Ecto neural progenitor cell (in vitro differentiated cells): ENCODE results near the gene ARHGAP28.
A peak's percentile ranks its signal among the peaks of the same experiment; 100 is the strongest.
"Not testable (repeated sequence)": the region's sequence is repeated elsewhere in the genome, so short reads cannot be mapped to it uniquely, and the experiment has no call there.

Experiments used
- DNase-seq: peaks from one replicate; pipeline ENCODE4 v3.0.0-alpha.2; 2018; ENCODE audit warnings: low spot score

The ARHGAP28 gene

DNA sequence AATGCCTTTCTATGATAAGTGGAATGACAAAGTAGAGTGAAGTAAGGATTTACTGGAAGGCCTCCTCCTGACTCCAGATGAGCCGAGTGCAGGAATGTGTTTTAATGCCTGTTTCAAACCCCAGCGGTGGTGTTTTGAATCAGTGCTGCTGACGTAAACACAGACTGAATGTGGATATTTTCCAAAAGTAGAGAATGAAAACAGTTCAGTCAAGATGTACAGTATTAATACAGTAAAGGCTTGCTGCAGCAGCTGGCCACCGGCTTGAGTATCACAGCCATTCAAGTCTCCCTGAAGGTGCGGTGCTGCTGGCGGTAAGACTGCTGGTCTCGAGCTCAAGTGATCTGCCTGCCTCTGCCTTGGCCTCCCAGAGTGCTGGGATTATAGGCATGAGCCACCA is 46.7 kb downstream of the ARHGAP28 start:
- DNase-seq = no peak

DNA sequence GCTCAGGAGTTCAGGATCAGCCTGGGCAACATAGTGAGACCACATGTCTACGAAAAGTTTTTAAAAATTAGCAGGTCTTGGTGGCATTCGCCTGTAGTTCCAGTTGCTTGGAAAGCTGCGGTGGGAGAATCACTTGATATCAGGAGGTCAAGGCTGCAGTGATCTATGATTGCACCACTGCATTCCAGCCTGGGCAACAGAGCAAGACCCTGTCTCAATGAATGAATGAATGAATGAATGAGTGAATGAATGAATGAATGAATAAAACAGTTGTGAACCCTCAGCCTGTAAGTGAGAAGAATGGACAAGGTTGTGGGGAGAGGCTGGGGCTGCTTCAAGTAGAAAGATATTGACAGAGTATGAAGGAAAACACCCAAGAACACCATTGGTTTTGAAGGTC is 48.0 kb downstream of the ARHGAP28 start:
- DNase-seq = no peak

DNA sequence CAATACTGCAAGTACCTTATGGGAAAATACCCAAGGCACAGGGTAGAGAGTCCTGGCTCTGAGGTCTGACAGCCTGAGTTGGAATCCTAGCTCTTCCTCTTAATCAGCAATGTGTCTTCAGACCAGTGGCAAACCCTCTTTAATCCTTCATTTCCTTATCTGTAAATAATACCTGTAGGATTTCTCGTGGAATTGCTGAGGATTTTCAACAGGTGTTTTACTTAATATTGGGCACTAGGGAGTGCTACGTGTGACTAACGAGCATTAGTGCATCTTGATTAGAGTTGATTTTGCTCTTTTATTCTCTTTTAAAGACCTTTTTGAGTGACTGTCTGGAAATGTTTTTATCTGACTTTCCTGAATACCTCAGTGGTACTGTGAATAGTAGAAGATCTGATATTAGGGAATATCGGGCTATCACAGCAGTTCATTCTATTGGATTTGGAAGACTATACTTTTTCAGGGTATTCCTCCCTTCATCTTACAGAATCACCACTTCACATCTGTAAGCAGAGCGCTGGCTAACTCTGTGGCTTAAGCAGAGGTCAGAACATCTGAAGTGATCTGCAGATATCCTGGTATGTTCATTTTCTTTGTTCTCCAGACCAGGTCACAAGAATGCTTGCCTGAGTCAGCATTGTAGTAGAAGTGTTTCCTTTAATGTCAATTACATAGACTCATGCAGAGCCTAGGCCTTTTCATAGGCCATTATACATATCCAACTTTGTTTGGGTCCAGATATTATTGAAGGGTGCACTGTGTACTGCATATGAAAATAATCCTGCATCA is 49.1 kb downstream of the ARHGAP28 start:
- DNase-seq = no peak

DNA sequence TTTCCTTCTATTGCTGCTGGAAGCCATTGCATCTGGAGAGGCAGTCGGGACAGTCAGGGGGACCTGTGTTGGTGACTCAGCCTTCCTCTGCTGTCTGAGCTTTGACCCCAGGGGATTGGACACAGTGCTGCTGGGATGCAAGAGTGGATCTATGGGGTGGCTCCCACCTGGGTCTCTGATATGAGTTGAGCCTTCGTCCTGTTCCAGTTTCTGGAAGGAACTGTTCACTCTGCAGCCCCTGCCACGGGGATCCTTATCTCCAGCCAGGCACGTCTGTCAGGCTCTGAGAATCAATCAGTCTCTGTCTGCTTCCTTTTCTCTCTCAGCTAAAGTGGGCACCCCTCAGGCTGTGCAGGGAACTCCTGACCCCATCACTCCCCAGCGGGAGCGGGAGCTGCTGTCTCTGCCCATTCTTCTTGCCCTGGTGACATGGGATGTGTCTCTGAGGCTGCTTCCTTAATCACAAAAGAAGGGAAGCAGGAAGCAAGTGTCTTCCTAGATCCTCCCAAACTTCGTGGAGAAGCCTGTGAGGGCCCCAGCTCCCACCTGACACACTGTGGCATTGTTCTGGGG is 51.7 kb downstream of the ARHGAP28 start:
- peak; percentile 55 for DNase-seq

DNA sequence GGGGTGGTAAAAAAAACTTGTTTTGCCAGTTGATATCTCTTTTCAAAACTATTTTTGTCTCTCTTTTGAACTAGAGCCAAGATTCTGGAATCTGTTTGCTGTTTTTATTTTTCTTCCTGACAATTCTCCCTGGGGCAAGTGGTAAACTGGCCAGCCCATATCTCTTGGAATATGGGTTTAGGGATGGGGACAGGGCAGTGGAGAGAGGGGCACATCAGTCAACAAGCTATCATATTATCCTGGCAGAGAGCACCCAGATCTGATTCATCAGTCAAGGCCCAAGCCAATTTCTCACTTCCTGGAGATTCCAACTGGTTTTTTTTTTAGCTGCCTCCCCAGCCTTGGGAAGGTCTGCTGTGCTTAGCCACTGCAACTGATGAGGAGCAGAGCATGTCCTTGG is 52.3 kb downstream of the ARHGAP28 start:
- no peak for DNase-seq

DNA sequence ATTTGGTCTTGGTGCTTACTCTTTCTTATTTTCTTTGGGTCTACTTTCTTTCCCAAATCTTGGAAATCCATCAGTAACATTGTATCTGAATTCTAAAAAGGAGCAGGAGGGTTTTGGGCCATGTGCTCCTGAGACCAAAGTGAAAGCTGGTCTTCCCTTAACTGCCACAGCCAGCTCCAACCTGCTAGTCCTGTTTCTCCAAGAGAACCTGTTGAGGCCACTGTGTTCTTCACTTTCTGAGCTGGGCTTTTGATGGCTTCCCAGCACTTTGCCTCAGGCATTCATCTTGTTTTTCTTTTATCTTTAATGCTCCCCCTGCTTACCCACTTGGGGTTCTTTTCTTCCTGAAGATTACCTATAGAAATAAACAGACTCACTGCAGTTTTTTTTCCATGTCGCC is 53.3 kb downstream of the ARHGAP28 start:
- DNase-seq = no peak

DNA sequence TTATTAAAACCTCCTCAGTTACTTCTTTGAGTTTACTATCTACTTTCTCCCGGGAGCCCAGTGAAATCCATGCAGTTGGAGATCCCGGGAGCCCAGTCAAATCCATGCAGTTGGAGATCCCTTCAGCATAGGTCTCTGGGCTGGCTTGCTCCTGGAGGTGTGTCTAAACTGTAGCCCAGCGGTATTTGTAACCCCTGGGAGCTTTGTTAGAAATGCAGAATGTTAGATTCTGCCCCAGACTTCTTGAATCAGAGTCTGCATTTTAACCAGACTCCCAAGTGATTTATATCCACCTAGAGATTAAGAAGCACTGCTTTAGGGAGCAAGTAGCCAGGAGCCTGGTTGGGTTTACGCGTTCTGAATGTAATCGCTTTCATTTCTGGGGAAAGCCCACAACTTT is 54.5 kb downstream of the ARHGAP28 start:
- DNase-seq = no peak

DNA sequence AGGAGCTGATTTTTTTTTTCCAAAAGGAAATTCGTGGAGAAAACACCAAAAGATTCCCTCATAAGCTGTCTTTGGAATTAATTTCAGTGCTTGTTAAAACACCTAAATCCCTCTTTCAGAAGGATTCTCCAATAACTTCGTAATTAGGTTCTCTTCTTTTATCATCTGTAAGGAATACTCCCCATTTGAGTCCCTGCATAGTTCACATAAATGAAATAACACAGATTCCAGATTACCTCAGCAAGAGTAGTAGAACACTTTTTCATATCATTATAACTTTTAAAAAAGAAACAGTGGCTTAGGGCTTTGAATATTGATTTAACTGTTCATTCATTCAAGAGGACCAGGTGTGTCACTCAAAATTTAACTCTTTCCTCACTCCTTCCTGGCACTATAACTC is 55.5 kb downstream of the ARHGAP28 start:
- no peak for DNase-seq

DNA sequence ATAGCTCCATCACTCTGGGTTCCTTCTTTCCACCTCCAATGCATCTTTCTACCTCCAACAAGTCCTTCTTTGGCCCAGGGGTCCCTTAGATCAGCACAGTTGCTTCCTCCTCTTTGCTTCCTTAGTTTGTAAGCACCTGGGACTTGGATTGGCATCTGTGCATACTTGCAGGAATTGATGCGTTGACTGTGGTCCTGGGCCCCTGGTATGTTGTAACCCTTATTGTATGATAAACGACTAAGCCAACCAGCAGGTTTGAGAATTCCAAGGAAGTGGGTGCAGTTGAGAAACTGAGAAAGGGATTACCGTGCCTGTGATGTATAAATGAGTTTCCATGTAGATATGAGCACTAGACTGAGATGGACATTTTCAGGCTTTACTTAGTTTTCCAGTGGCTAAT is 55.9 kb downstream of the ARHGAP28 start:
- no peak for DNase-seq

DNA sequence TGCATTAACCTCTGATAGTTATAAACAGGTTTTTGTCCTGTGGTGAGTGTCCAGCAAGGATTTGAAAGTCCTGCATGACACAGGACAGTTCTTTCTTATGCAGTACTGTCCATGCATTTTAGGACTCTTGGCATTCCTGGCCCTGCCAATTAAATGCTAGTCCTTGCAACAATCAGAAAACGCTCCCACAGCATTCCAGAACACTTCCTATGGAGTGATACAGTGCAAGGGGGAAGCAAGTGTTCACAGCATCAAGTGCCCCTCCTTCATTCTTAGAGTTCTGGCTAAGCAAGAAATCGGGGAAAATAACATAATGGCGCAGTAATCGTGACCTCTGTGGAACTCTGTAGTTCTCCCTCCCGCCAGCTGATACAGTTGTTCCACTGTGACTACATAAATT is 62.9 kb downstream of the ARHGAP28 start:
- no peak for DNase-seq

DNA sequence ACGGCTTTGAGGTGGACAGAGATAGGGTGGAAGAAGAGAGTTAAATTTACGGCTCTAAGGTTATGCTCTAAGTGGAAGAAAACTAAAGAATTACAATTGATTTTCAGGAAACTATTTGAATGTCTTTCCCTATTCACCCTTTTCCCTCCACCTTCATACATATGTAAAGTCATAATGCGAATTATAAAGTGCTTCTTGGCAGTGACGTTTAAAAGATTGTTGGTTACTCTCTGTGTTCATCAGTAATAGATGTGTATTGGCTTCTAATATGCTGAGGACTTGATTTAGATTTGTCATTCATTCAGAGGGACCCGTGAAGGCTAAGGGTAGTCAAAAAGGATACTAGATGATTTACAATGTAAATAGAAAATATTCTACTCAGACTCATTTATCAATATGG is 63.9 kb downstream of the ARHGAP28 start:
- no peak for DNase-seq

DNA sequence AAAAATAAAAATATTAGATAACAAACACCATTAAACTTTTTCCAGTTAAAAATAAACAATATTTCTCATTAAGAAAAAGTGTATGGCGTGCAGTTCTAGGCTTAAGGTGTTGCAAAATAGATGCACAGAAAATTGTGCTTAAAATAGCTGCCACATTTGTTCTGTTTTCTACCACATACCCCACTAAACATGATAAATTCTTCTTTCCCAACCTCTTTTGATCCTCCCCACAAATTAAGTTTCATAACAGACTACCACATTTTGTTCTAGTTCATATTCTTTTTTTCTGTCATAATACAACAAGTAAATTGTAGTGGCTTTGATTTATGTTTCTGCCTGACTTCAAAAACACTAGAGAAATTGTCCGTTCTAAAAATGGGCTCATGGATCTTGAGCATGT is 64.5 kb downstream of the ARHGAP28 start:
- no peak for DNase-seq

DNA sequence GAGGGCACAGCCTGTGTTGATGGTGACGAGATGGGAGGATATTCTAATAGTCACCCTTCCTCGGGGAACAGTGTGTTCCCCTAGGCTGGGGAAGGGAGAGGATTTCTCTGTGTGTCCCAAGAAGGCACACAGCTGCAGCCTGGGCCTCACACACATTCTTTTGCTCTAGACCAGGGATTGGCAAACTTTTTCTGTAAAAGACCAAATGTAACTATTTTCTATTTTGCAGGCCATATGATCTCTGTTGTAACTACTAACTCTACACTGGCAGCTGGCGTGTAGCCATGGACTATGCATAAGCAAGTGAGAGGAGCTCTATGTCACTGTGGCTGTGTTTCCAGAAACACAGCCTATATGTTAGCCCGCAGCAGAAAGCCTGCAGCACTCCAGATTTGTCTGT is 65.8 kb downstream of the ARHGAP28 start:
- DNase-seq = no peak

DNA sequence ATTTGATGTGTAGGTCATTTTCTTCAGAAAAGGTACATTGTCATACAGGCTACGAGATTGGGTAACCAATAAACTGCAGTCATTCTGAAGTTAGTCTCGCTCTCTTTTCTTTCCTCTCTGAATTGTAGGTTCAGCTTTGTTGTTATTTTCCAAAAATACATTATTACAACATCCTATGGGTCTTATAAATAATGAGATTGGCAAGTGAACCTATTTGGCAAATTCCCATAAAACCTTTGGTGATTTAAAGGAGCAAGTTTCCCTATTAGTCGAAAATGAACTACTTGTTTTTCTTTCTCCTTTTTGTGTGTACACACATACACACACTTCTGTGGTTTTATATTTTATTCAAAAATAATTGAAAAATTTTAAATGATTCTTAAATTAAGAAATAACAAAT is 67.0 kb downstream of the ARHGAP28 start:
- DNase-seq = no peak

DNA sequence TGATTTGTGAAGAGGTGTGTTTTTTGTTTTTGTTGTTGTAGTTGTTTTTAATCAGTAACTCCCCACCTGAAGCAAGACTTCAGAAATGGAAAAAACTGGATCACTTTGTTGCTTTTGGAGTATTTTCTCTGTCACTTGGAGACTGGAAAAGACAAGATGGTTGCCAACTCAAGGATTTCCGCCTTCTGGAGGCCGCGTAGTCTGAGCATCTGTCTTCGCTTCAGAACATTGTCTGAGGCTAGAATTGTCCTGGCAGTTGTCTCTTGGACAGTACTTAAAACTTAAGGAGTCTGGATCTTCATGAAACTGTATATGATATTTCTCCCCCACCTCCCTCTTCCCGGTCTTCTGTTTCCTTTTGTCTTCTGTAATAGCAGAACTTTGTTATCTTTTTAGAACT is 67.7 kb downstream of the ARHGAP28 start:
- no peak for DNase-seq

DNA sequence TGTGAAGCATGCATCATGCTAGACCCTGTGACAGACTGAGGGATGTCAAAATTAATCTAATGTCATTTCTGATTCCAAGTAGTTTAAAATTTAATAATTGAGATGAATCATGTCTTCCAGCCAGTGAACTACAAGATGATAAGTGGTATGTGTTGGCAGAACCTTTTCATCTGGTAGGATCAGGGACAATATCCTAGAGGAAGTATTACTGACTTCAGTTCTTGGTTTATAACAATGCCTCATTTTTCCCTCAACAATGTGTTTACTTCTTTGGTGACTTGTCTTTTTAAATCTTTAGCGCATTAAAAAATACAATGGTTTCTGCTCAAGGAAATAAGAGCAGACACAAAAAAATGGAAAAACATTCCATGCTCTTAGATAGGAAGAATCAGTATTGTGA is 69.4 kb downstream of the ARHGAP28 start:
- DNase-seq = no peak

DNA sequence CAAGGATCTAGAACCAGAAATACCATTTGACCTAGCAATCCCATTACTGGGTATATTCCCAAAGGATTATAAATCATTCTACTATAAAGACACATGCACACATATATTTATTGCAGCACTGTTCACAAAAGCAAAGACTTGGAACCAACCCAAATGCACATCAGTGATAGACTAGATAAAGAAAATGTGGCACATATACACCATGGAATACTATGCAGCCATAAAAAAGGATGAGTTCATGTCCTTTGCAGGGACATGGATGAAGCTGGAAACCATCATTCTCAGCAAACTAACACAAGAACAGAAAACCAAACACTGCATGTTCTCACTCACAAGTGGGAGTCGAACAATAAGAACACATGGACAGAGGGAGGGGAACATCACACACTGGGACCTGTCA is 70.8 kb downstream of the ARHGAP28 start:
- DNase-seq = not testable (repeated sequence)

DNA sequence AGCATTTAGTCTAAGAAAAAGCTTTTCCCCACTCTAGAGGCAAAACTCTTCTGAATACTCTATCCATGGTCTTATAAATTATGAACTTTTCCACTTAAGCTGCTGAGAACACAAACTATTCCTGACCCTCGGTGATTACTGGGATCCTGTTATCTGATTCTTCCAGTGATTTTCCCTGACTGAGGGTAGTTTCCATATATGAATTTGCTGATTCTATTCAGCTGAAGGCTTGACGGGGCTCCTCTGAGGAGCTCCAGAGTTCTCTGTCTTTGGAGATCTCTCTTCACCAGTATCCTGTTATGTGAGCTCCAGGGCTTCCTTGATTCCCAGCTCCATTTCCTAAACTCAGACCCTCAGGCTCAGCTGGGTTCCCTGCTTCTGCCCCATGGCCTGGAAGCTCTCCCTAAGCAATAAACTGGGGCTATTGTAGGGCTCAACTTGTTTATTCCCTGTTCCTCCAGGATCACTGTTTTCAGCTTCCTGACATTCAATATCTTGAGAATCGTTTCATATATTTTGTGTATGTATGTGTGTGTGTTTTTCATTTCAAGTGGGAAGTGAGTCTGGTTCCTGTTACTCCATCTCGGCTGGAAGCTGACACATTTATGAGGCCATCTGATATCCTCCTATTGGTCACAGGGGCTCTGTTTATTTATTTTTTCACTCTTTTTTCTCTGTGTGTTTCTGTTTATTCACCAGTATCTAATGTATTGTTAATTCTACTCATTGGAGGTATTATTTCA is 78.2 kb downstream of the ARHGAP28 start:
- no peak for DNase-seq

DNA sequence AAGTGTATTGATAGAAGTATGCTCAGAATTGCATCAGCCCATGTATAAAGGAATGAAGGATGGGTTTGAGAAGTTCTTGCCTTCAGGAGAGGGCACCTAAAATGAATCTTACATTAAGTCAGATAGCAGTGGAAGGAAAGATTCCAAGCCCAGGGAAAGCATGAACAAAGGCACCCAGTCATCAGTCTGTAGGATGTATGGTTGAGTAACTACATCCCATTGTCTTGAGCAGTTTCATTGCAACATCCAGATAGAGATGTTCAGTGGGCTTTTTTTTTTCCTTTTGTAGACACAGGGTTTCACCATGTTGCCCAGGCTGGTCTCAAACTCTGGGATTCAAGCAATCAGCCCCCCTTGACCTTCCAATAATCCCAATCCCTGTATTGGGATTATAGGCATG is 80.7 kb downstream of the ARHGAP28 start:
- no peak for DNase-seq

DNA sequence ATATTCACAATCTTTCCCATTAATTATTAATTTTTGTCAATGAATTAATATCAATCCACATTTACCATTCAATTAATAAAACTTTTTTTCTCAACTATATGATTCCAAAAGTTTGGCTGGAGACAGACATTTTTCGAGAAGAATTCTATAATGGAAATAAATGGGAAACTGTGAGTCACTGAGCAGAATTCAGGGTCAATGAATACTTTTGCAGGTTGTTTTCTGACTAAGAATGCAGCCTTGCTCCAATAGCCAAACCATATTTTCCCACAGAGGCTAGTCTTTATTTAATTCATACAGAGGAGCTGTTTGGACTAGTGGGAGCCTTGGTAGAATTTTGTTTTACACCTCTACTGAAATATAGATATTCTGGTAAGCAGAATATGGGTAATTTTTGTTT is 82.3 kb downstream of the ARHGAP28 start:
- DNase-seq = no peak

DNA sequence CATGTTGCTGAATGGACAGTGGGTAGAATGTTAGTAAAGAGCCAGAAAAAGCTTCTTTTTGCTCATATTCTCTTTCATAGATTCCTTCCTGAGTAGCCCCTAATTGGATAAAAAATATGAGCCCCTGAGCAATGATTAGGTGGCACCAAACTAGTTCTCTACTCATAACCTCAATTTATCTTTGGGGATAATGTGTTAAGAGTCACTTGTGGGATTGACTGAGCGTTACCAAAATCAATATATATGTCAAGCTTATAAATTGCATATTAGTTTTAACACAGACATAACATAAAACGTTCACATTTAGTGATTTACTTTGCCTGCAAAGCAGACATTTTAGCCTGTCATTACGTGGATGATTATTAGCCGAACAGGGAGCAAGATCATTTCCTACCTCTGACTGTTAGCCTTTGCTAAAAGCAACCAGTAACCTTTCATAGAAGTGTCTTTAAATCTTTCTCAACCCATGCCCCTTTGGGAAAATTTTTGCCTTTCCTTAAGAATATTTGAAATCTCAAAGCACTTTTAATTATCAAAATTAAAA is 85.4 kb downstream of the ARHGAP28 start:
- no peak for DNase-seq

DNA sequence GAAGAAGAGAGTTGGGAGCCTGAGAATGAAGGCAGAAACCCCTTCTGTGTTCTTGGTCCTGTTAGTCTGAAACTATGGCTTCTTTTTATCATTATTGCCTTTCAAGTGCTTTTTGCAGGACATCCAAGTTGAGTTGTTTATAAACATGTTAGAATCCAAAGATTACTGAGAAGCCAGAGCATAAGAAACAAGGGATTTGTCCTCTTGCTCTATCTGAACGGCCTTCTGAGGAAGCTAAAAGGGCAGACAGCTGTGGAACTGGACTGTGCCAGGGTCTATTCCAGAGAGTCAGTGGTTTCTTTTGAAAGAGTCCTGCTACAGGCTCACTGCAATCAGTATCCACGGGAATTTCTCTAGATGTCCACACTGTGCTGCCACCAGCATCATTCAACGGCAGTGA is 86.6 kb downstream of the ARHGAP28 start:
- DNase-seq = no peak

DNA sequence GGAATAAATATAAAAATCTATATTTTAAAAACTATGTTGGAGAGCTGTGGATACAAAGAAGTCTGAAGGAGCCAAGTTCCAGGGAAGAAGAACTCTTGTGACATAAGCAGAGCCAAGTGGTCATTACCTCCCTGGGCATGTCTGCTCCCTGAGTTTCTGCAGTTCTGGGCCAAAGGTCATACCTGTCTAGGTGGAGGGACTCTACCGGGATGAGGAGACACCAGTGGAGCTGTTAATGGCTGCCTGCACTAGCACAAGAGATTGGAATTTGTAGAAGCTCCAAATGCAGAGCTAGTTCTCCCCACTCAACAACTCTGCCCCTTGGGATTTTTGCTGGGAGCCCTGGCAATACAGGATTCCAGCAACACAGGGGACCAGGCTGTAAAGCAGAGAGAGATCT is 89.8 kb downstream of the ARHGAP28 start:
- no peak for DNase-seq
